ENCODE results near the gene ALDH2. TPM values are rescaled to one million over a fixed set of nuclear protein-coding genes. Genes with fewer than 3 reads are reported as not detected.

ALDH2 gene
- total and polyA plus RNA-seq, 2 donors (not counting 1 experiment from before 2014, with no cell fraction given), result 7.0 to 22.3 TPM

DNA sequence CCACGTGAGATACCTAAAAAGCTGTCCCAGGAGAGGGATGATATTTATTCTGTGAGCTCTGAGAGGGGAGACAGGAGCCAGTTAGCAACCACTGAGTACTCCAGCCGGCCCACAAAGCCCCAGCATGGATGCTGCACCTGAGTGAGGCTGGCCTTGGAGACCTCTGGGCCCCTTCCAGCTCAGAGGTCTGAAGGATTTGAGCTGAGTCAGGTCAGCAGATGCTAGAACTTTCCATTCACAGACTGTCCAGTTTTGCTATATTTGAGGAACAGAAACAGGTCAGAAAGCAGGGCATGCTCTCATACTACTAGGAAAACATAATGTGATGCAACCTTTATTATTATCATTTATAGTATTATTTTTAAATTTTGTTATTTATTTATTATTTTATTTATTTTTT is 60.3 kb downstream of the ALDH2 start:
- Histone ChIP-seq H3K9ac (ENCODE audit: low read length) (no peak overlapping the region), H3K4me2 (replicated peaks; ENCODE audit: low read depth, low read length, poor library complexity, severe bottlenecking) (no peak overlapping the region), H2AFZ (ENCODE audit: insufficient read depth, low read depth, low read length, poor library complexity, severe bottlenecking) (no peak overlapping the region), H3K27me3 (replicated peaks in 1 of 4; ENCODE audit: control extremely low read depth in 1 of 4, control insufficient read depth in 3 of 4, insufficient read depth in 4 of 4, low read length in 3 of 4) (no peaks in the 10 kb centered on the region), H3K79me2 (ENCODE audit: control insufficient read depth, insufficient read depth, low read length) (no peaks in the 10 kb centered on the region), H3K9me3 (ENCODE audit: control extremely low read depth in 1 of 3, control insufficient read depth in 2 of 3, insufficient read depth in 1 of 3, low read length in 2 of 3) (peaks cover 0 to 4% (median 0%) of the 10 kb centered on the region in 3 donors), H3K4me1 (ENCODE audit: control insufficient read depth in 2 of 2, insufficient read depth in 2 of 2, low read length in 2 of 2) (no peaks in the 10 kb centered on the region), H3K27ac (ENCODE audit: low read length in 2 of 2) (no peak overlapping the region), H3K4me3 (ENCODE audit: control extremely low read depth in 1 of 5, extremely low read depth in 1 of 5, insufficient read depth in 1 of 5, low read depth in 2 of 5, low read length in 4 of 5) (no peak overlapping the region), H3K36me3 (replicated peaks in 1 of 2; ENCODE audit: control extremely low read depth in 1 of 2, control insufficient read depth in 1 of 2, extremely low read depth in 1 of 2, insufficient read depth in 2 of 2, low read length in 1 of 2) (no peaks in the 10 kb centered on the region), H4K20me1 (ENCODE audit: control insufficient read depth, insufficient read depth, low read length, poor library complexity, severe bottlenecking) (no peaks in the 10 kb centered on the region)
- H3K27me3 Mint-ChIP-seq, result peaks cover 19% of the 10 kb centered on the region
- no peak overlapping the region for H3K27ac Mint-ChIP-seq
- TF ChIP-seq, protein P1, sequence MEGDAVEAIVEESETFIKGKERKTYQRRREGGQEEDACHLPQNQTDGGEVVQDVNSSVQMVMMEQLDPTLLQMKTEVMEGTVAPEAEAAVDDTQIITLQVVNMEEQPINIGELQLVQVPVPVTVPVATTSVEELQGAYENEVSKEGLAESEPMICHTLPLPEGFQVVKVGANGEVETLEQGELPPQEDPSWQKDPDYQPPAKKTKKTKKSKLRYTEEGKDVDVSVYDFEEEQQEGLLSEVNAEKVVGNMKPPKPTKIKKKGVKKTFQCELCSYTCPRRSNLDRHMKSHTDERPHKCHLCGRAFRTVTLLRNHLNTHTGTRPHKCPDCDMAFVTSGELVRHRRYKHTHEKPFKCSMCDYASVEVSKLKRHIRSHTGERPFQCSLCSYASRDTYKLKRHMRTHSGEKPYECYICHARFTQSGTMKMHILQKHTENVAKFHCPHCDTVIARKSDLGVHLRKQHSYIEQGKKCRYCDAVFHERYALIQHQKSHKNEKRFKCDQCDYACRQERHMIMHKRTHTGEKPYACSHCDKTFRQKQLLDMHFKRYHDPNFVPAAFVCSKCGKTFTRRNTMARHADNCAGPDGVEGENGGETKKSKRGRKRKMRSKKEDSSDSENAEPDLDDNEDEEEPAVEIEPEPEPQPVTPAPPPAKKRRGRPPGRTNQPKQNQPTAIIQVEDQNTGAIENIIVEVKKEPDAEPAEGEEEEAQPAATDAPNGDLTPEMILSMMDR (IDR thresholded peaks at IDR 0.05), result no peak
- intact Hi-C loops (cut with micrococcal nuclease), result no loop called here
- DNase-seq (no peak), ATAC-seq (ENCODE audit: low read depth) (no peak)
- no peaks in the 10 kb centered on the region for H3K9me3 Mint-ChIP-seq (ENCODE audit: insufficient read depth)
- POLR2A ChIA-PET, result no interaction called here
- CTCF ChIA-PET, result interaction anchor here (2.2 kb wide), 1 partner anchor 14 kb away, joined by 10 read pairs; no protein-coding TSS in a partner anchor
- WGBS (ENCODE audit: insufficient coverage), result 75% methylated on average over 1 of the region's 2 CpGs
- no peaks in the 10 kb centered on the region for H3K4me1 Mint-ChIP-seq
- H3K4me3 Mint-ChIP-seq, result no peak overlapping the region

DNA sequence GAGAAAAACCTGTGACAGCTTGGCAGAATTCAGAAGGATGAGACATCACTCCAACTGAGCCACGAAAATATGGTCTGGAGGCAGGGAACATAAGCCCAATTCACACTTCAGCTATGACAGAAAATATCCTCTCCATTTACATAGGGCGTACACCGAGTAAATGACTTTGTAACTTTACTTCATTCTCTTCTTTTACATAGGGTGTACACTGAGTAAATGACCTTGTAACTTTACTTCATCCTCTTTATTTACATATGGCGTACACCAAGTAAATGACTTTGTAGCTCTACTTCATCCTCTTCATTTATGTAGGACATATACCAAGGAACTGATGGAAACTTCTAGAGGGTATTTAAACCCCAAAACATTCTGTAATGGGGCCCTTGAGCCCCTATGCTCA is 61.2 kb downstream of the ALDH2 start:
- intact Hi-C loops (cut with micrococcal nuclease), result no loop called here
- no peak overlapping the region for H3K27ac Mint-ChIP-seq
- H3K4me1 Mint-ChIP-seq, result no peaks in the 10 kb centered on the region
- no peak overlapping the region for H3K4me3 ChIP-seq (ENCODE audit: control extremely low read depth in 1 of 5, extremely low read depth in 1 of 5, insufficient read depth in 1 of 5, low read depth in 2 of 5, low read length in 4 of 5)
- no peaks in the 10 kb centered on the region for H3K79me2 ChIP-seq (ENCODE audit: control insufficient read depth, insufficient read depth, low read length)
- no peaks in the 10 kb centered on the region for H3K27me3 ChIP-seq (replicated peaks in 1 of 4; ENCODE audit: control extremely low read depth in 1 of 4, control insufficient read depth in 3 of 4, insufficient read depth in 4 of 4, low read length in 3 of 4)
- H3K9me3 Mint-ChIP-seq (ENCODE audit: insufficient read depth), result no peaks in the 10 kb centered on the region
- no peaks in the 10 kb centered on the region for H3K36me3 ChIP-seq (replicated peaks in 1 of 2; ENCODE audit: control extremely low read depth in 1 of 2, control insufficient read depth in 1 of 2, extremely low read depth in 1 of 2, insufficient read depth in 2 of 2, low read length in 1 of 2)
- no peak overlapping the region for H3K27ac ChIP-seq (ENCODE audit: low read length in 2 of 2)
- H3K9ac ChIP-seq (ENCODE audit: low read length), result no peak overlapping the region
- no peak overlapping the region for H2AFZ ChIP-seq (ENCODE audit: insufficient read depth, low read depth, low read length, poor library complexity, severe bottlenecking)
- no peak for DNase-seq
- H4K20me1 ChIP-seq (ENCODE audit: control insufficient read depth, insufficient read depth, low read length, poor library complexity, severe bottlenecking), result no peaks in the 10 kb centered on the region
- ChIA-PET CTCF (interaction anchor here (1.0 kb wide), 1 partner anchor 75 kb away, joined by 3 read pairs; no protein-coding TSS in a partner anchor), POLR2A (no interaction called here)
- H3K4me3 Mint-ChIP-seq, result no peak overlapping the region
- H3K27me3 Mint-ChIP-seq, result peaks cover 9% of the 10 kb centered on the region
- 50% methylated on average over 1 of the region's 4 CpGs for WGBS (ENCODE audit: insufficient coverage)
- H3K4me2 ChIP-seq (replicated peaks; ENCODE audit: low read depth, low read length, poor library complexity, severe bottlenecking), result no peak overlapping the region
- ATAC-seq (ENCODE audit: low read depth), result no peak
- no peak for TF ChIP-seq EZH2 (IDR thresholded peaks at IDR 0.05; ENCODE audit: borderline replicate concordance, insufficient read depth, low read depth, low read length, poor library complexity, severe bottlenecking)
- TF ChIP-seq, protein P1 (IDR thresholded peaks at IDR 0.05), result no peak
- H3K4me1 ChIP-seq (ENCODE audit: control insufficient read depth in 2 of 2, insufficient read depth in 2 of 2, low read length in 2 of 2), result no peaks in the 10 kb centered on the region
- H3K9me3 ChIP-seq (ENCODE audit: control extremely low read depth in 1 of 3, control insufficient read depth in 2 of 3, insufficient read depth in 1 of 3, low read length in 2 of 3), result peaks cover 0 to 4% (median 0%) of the 10 kb centered on the region in 3 donors

Measured in B cell (primary cell).